B cell (primary cell): ENCODE measurements around the gene TMEM231. TPM values are rescaled to one million over a fixed set of nuclear protein-coding genes. Genes with fewer than 3 reads are reported as not detected.

Experiments used
- ATAC-seq: fragments of 200-7000 bp; cut with Tn5 transposase; one replicate; pipeline ENCODE4 v1.10.0; 2021; ENCODE audit warnings: low read depth, mild to moderate bottlenecking, moderate number of reproducible peaks, moderate library complexity
- CTCF ChIA-PET: fragments of 350-600 bp; sonication (Branson Sonifier 250); formaldehyde crosslinking; loops from one replicate; lab custom pipeline; 2021; ENCODE audit warnings: antibody characterized with exemption, inconsistent platforms; lab: Charles Lee
- POLR2A ChIA-PET: fragments of 350-600 bp; sonication (Branson Sonifier 250); formaldehyde crosslinking; loops from one replicate; lab custom pipeline; 2021; ENCODE audit warnings: antibody characterized with exemption; lab: Charles Lee
- DNase-seq: peaks from one replicate; pipeline ENCODE4 v3.0.0; 2013
- H2AFZ ChIP-seq: 2 replicates; pipeline ENCODE4 v1.6.1; 2012; ENCODE audit warnings: mild to moderate bottlenecking, low read depth, low read length; ENCODE audit not compliant: insufficient read depth, poor library complexity, severe bottlenecking
- H3K27ac ChIP-seq, 2 donors: 1 replicate in 1 of 2; 2 replicates in 1 of 2; pipeline ENCODE4 v1.5.1; 2012 to 2013; ENCODE audit warnings: low read length in 2 of 2, mild to moderate bottlenecking in 2 of 2, moderate library complexity in 1 of 2
- H3K27me3 ChIP-seq, 4 experiments: fragments of 200-600 bp in 1 of 4; sonication (generic) in 1 of 4; replicated peaks in 1 of 4; 1 replicate in 2 of 4; 2 replicates in 2 of 4; pipeline versions ENCODE4 v1.6.1 to v1.7.0; 2013 to 2016; ENCODE audit warnings: low read length in 3 of 4, mild to moderate bottlenecking in 2 of 4, mixed read lengths in 1 of 4, moderate library complexity in 1 of 4; ENCODE audit not compliant: insufficient read depth in 4 of 4, control insufficient read depth in 3 of 4; ENCODE audit errors: control extremely low read depth in 1 of 4
- H3K36me3 ChIP-seq, 2 experiments: replicated peaks in 1 of 2; 1 replicate in 1 of 2; 2 replicates in 1 of 2; pipeline versions ENCODE4 v1.6.1 to v1.7.1; 2013; ENCODE audit warnings: low read length in 1 of 2; ENCODE audit not compliant: insufficient read depth in 2 of 2, control insufficient read depth in 1 of 2; ENCODE audit errors: control extremely low read depth in 1 of 2, extremely low read depth in 1 of 2
- H3K4me1 ChIP-seq, 2 donors: fragments of 200-600 bp in 1 of 2; sonication (generic) in 1 of 2; 1 replicate in 1 of 2; 2 replicates in 1 of 2; pipeline versions ENCODE4 v1.5.1 to v1.6.1; 2013 to 2017; ENCODE audit warnings: low read length in 2 of 2; ENCODE audit not compliant: control insufficient read depth in 2 of 2, insufficient read depth in 2 of 2
- H3K4me2 ChIP-seq: replicated peaks from 2 replicates; pipeline ENCODE3; 2012; ENCODE audit warnings: mild to moderate bottlenecking, low read depth, low read length; ENCODE audit not compliant: poor library complexity, severe bottlenecking
- H3K4me3 ChIP-seq, 5 experiments: fragments of 200-600 bp in 1 of 5; sonication (generic) in 1 of 5; 1 replicate in 3 of 5; 2 replicates in 2 of 5; pipeline versions ENCODE4 v1.5.1 to v1.7.0; 2011 to 2016; ENCODE audit warnings: low read length in 4 of 5, mild to moderate bottlenecking in 4 of 5, low read depth in 2 of 5, control low read depth in 1 of 5, moderate library complexity in 1 of 5; ENCODE audit not compliant: insufficient read depth in 1 of 5; ENCODE audit errors: control extremely low read depth in 1 of 5, extremely low read depth in 1 of 5
- H3K79me2 ChIP-seq: fragments of 200-600 bp; sonication (generic); one replicate; pipeline ENCODE4 v1.6.0; 2016; ENCODE audit warnings: low read length; ENCODE audit not compliant: control insufficient read depth, insufficient read depth
- H3K9ac ChIP-seq: fragments of 200-600 bp; sonication (generic); 2 replicates; pipeline ENCODE4 v1.6.1; 2017; ENCODE audit warnings: mild to moderate bottlenecking, low read length, moderate library complexity
- H3K9me3 ChIP-seq, 3 donors: one replicate each; pipeline versions ENCODE4 v1.6.1 to v1.7.1; 2013; ENCODE audit warnings: low read length in 2 of 3; ENCODE audit not compliant: control insufficient read depth in 2 of 3, insufficient read depth in 1 of 3; ENCODE audit errors: control extremely low read depth in 1 of 3
- H4K20me1 ChIP-seq: 2 replicates; pipeline ENCODE4 v1.6.0; 2012; ENCODE audit warnings: mild to moderate bottlenecking, low read length; ENCODE audit not compliant: insufficient read depth, control insufficient read depth, poor library complexity, severe bottlenecking
- H3K27ac Mint-ChIP-seq: one replicate; pipeline ENCODE4 v1.8.0; 2021; ENCODE audit warnings: mixed read lengths
- H3K27me3 Mint-ChIP-seq: one replicate; pipeline ENCODE4 v1.8.0; 2021; ENCODE audit warnings: mixed read lengths
- H3K4me1 Mint-ChIP-seq: one replicate; pipeline ENCODE4 v1.8.0; 2021; ENCODE audit warnings: mixed read lengths
- H3K4me3 Mint-ChIP-seq: one replicate; pipeline ENCODE4 v1.8.0; 2021; ENCODE audit warnings: mixed read lengths
- H3K9me3 Mint-ChIP-seq: one replicate; pipeline ENCODE4 v1.8.0; 2022; ENCODE audit warnings: mixed read lengths; ENCODE audit not compliant: insufficient read depth
- CTCF ChIP-seq: fragments of 200-600 bp; IDR thresholded peaks from one replicate; pipeline ENCODE4 v1.8.0; 2022; ENCODE audit warnings: antibody characterized with exemption, mild to moderate bottlenecking
- EZH2 ChIP-seq: IDR thresholded peaks from 2 replicates; pipeline ENCODE4 v1.6.1; 2012; ENCODE audit warnings: borderline replicate concordance, low read depth, mild to moderate bottlenecking, moderate library complexity, low read length; ENCODE audit not compliant: insufficient read depth, poor library complexity, severe bottlenecking
- WGBS: methylation state at CpG from one replicate; pipeline ENCODE4 v1.1.5; 2013; ENCODE audit warnings: missing lambda C conversion rate; ENCODE audit not compliant: insufficient coverage; 5-methylcytosine and 5-hydroxymethylcytosine counted together
- intact Hi-C: fragments of 100-400 bp; cut with micrococcal nuclease; formaldehyde crosslinking; loops from one replicate; pipeline ENCODE4 v1.10.0; 2022
- polyA plus RNA-seq: library from polyadenylated mRNA; depleted of rRNA; stranded (reverse); fragments of >200 nt; gene quantifications from 2 replicates; pipeline ENCODE4 v1.2.3, GENCODE V29; 2012
- total RNA-seq, 2 donors: library from RNA; stranded (reverse); fragments of 120-200 nt in 1 of 2; gene quantifications; 1 replicate in 1 of 2; 2 replicates in 1 of 2; pipeline versions ENCODE4 v1.2.3 to v1.2.4, GENCODE V29; 2013 to 2022

Gene TMEM231
- total and polyA plus RNA-seq, 2 donors (not counting 1 experiment from before 2014, with no cell fraction given) = 4.2 to 6.0 TPM

- Histone ChIP-seq H3K27ac (peak overlapping the region; percentile 96 to 99), H3K9ac (peak overlapping the region; percentile 77), H3K9me3 (no peaks in the 10 kb centered on the region), H4K20me1 (peaks cover 13% of the 10 kb centered on the region), H3K36me3 (peaks cover 4 to 39% of the 10 kb centered on the region in 2 experiments), H3K4me2 (peak overlapping the region; percentile 97), H3K4me1 (peaks cover 47 to 67% of the 10 kb centered on the region in 2 donors), H3K4me3 (peak overlapping the region; percentile 45 to 96 (median 78)), H2AFZ (peak overlapping the region; percentile 79), H3K27me3 (no peaks in the 10 kb centered on the region), H3K79me2 (peaks cover 39% of the 10 kb centered on the region)
- 2% methylated on average over 31 of the region's 32 CpGs for WGBS
- Mint-ChIP-seq H3K9me3 (no peaks in the 10 kb centered on the region), H3K27ac (peak overlapping the region; percentile 73), H3K4me1 (peaks cover 57% of the 10 kb centered on the region), H3K4me3 (peak overlapping the region; percentile 100), H3K27me3 (no peaks in the 10 kb centered on the region)
- TF ChIP-seq CTCF (no peak), EZH2 (no peak)
- no peak for DNase-seq
- intact Hi-C loops = loop anchor here (1.0 to 2.0 kb wide), 4 partner anchors 56 to 582 kb away; partner anchors contain the start of genes ADAT1, KARS1, TERF2IP and TMEM170A
- POLR2A ChIA-PET = interaction anchor here (2.1 kb wide), 2 partner anchors 56 to 81 kb away, joined by 10 to 15 read pairs; partner anchors contain the start of genes ADAT1, KARS1 and TERF2IP
- CTCF ChIA-PET = interaction anchor here (1.2 to 1.5 kb wide), 3 partner anchors 11 to 61 kb away, joined by 3 read pairs; no protein-coding TSS in a partner anchor
- ATAC-seq = no peak
These were observed 10.8 kb upstream of the TMEM231 start for GRCh38 chr16:75566758-75567255.
